ENCODE data around the gene AMIGO3.
"Not testable (repeated sequence)": the region's sequence is repeated elsewhere in the genome, so short reads cannot be mapped to it uniquely, and the experiment has no call there.

The AMIGO3 gene

GRCh38 chr3:49706456-49707112 is 12.9 kb downstream of the AMIGO3 start:
- DNase-seq = no peak

- DNase-seq = no peak
These were observed 14.0 kb downstream of the AMIGO3 start for GRCh38 chr3:49705390-49705960.

- no peak for DNase-seq
These were observed 14.9 kb downstream of the AMIGO3 start for GRCh38 chr3:49704629-49705028.

DNA sequence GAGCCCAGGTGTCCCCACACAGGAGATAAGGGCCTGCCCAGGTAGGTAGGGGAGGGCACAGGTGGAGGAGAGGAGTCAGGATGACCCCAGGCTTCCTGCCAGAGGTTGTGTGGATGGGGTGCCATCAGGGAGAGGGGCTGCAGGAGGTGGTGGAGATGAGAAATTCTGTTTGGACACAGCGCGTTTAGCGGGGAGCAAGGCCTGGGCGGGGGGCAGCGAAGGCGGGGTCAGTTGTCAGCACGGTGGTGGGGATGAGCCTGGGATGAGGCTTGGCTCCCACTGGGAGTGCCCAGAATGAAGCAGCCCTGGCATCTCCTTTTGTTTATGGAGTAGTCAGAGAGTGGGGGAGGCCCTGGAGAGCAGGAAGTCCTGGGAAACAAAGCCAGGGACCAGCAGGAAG is 15.5 kb downstream of the AMIGO3 start:
- no peak for DNase-seq

DNA sequence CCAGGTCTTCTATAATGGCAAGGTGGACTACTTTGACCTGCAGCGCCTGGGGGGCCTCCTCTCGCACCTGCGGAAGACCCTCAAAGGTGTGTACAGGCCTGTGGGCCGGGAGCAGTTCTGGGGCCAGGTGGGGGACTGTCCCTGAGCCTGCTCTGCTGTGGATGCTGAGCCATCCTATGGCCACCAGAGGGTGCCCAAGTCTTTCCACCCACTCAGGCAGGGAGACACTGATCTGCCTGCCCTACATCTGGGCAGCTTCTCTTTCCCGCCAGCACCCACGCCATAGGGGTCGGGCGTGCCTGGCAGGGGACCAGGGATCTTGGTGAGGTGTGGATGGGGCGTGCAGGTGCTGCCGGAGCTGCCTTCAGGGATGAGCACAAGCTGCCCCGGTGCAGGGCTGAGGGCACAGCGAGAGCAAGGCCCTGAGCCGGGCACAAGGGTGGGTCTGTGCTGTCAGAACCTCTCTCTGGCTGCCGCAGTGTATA is 16.0 kb downstream of the AMIGO3 start:
- peak; percentile 42 for DNase-seq

DNA sequence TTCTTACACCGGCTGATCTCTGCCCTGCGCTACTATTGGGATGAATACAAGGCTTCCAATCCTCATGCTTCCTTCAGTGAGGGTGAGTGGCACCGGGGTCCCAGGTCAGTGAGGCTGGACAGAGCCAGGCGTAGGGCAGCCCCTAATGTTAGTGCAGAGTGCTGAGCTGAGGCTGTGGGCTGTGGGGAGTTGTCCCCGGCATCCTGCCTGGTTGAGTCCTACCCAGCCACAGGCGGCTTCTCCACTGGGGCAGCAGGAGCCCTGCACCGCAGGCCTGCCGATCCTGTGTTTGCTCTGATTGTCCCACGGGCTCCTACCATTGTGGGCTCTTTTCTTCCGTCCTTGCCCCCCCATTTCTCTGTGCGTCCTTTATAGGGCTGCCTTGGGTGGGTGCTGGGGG is 16.8 kb downstream of the AMIGO3 start:
- no peak for DNase-seq

DNA sequence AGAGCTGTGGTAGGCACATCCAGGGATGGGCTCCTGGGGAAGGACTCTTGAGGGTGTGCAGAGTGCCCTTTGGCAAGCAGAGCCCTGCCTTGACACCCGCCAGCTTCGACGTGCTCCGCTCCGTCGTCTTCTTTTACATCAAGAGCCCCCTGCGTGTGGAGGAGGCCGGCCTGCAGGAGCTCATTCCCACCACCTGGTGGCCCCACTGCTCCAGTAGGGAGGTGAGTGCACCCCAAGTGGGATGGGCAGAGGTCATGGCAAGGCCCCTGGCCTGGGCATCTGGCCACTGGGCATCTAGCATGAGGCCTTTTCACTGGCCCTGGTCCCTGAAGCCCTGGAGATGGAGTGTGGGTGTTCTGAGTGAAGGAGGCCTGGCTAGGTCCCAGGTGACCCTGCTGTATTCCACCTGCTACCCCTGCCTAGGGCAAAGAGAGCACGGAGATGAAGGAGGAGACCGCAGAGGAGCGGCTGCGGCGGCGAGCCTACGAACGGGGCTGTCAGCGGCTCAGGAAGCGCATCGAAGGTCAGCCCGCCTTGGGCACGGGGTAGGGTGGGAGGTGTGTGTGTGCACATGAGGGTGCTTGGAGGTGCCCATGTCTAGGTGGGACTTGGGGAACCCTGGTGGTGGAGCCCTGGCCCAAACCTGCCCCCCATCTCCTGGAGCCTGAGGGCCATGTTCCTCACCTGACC is 18.0 kb downstream of the AMIGO3 start:
- DNase-seq = no peak

DNA sequence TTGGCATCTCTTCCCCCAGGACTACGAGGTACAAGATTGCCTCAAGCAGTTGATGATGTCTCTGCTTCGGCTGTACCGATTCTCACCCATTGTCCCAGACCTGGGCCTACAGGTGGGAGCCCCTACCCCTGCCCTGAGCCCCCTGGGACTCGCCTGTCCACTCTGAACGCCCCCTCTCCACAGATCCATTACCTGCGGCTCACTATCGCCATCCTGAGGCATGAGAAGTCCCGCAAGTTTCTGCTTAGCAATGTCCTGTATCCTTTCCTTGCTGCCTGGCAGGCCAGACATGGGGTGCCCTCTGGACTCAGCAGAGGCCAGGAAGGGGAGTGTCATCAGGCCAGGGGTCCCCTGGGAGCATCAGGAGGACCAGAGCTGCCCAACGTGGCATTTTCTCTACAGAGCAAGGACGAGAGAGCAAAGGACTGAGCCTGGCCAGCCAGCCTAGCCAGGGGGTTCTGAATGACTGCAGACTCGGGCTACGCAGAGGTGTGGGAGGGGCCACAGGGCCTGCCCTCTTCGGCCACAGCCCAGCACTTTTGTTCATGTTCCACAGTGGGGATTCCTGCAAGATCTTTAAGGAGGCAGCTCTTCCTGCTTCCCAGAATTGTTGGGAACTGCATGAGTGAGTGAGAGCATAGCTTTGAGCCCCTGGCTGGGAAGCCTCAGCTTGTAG is 18.9 kb downstream of the AMIGO3 start:
- no peak for DNase-seq

- no peak for DNase-seq
These were observed 19.5 kb downstream of the AMIGO3 start for GRCh38 chr3:49700014-49700413.

DNA sequence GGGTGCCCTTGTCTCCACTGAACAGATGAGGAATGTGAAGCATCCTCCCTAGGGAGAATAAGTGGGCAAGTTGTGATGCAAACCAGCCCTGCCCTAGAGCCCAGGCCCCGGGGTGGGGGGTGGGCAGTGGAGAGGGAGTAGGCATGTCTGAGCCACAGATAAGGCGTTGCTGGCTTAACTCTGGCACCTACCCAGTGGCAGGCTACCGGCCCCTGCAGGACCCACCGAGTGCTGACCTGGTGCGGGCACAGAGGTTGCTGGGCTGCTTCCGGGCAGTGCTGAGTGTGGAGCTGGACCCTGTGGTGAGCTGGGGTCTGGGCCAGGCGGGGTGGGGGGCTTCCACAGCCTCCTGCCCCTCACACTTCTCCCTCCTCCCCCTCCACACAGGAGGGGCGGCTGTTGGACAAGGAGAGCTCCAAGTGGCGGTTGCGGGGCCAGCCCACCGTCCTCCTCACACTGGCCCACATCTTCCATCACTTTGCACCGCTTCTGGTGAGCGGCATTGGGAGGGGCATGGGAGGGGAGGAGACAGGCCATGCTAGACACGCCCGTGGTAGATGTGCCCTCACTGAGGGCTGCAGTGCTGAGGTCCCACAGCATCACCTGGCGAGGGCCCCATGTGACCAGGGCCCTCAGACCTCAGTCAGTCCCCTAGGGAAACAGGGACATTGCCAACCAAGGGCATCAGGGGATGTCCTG is 20.1 kb downstream of the AMIGO3 start:
- no peak for DNase-seq

- DNase-seq = not testable (repeated sequence)
These were observed 24.0 kb downstream of the AMIGO3 start for GRCh38 chr3:49695350-49696015.

DNA sequence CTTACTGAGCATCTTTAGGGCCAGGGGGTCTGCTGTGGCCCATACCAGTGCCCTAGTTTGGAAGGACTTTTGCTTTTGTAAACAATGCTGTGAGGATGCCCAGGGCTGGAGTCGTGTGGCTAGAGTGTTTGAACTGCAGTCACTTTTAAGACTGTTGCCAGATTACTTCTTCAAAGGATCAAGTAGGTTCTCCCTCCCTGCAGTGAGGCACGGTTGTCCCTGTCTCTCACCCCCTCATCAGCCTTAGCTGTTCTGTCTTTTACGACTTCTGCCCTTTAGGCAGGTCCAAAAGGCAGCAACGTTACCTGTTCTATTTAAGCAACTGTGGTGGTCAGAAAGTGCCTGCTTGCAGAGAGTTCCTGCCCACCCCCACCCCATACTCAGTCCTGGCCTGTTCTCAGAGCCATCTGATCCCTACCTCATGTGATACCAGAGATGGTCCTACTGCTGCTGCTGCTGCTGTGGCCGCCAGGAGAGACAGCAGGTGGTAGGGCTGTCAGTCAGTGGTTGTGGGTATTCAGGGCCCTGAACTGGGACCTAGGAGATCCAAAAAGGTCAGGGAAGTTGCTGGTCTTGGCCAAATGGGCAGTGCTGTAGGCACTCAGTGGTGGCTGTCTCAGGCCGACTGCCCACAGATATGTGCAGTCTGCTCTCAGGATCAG is 24.9 kb downstream of the AMIGO3 start:
- not testable (repeated sequence) for DNase-seq

GRCh38 chr3:49691481-49691880 is 28.0 kb downstream of the AMIGO3 start:
- not testable (repeated sequence) for DNase-seq

DNA sequence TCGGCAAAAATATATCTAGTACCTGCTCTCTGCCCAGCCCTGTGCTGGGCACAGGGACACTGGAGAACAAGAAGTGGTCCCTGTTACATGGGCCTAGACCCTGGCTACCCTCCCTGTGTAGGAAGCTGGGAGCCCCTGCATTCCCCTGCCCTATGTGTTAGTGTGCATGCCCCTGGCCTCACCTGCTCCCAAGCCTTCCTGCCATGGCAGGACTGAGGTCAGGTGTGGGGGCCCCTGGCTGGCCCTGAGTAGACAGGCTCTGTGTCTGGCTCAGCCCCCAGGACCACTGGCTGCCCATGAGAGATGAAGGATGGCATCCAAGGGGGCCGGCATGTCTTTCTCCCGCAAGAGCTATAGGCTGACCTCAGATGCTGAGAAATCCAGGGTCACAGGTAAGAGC is 28.6 kb downstream of the AMIGO3 start:
- not testable (repeated sequence) for DNase-seq

- not testable (repeated sequence) for DNase-seq
These were observed 29.4 kb downstream of the AMIGO3 start for GRCh38 chr3:49689908-49690624.

DNA sequence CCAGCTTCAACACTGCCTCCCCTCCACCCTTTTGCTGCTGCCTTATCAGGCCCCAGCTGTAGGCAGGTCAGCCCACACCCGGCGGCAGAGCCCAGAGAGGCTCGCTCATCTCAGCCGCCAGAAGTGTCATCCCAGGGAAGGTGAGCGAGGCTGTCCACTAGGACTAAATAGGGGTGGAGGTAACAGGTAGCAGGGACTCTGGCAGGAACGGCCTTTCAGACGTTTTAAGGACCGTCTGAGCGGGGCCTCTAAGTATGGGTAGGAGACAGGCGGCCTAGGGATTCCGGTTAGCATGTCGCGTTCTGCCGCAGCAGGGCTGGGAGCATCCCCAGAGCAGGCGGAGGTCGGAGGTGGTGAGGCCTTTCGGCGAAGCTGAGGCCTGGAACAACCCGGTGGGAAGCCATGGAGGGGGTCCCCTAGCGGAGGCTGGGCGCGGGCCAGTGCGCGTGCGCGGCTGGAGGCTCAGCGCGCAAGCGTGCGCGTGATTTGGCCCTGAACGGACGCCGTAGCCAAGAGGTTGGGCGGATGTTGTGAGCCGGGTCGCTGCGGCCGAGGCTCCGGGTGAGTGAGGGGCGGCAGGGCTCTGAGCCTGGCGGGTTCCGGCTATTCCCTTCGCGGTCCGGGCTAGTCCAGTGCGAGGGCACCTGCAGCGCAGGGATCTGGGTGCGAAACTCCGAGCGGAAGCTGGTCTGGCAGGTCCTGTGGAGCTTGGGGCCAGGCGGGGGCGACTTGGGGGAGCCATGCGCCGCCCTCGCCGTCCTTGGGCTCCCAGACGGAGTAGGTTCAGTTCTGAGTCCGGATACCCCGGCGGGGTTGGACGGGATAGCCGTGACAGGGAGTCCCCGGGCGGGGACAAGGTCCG is 30.2 kb downstream of the AMIGO3 start, which contains the start of the genes MST1 and RNF123:
Gene MST1, minus strand, starts transcription at position 429 of the 862 bp plus-strand sequence. CDS start 783 bp downstream, outside the sequence.
Gene RNF123, plus strand, starts transcription at position 512 of the 862 bp plus-strand sequence. CDS start 1,609 bp downstream, outside the sequence.
- no peak for DNase-seq

DNA sequence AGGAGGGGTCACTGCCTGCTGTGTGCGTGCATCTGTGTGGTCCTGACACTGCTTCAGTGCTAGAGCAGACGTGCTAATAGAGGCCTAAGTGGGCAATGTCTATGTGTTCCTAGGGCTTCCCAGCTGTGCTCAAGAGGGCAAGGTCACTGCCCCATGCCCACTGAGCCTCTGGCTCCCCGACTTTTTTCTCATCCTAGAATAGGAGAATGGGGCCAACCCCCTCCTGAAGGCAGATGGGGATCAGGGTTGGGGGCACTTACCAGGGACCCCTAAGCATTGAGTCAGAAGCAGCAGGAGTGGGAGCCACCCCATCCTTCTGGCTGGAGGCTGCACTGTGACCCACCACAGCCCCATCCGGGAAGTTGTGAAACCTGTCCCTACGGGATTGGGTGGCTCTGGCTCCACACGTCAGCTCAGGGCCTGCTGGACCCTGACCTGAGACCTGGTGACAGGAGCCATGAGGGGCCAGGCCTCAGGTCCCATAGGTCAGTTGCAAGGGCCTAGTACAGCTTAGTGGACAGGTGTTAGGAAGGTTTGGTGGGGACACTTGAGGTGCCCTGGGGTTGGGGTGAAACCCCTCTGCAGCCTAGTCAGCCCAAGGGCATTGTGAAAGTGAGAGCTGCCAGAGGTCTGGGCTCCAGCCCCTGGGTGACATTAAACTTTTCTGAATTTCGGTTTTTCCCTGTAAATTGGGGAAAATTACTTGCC is 31.0 kb downstream of the AMIGO3 start:
- DNase-seq = not testable (repeated sequence)

DNA sequence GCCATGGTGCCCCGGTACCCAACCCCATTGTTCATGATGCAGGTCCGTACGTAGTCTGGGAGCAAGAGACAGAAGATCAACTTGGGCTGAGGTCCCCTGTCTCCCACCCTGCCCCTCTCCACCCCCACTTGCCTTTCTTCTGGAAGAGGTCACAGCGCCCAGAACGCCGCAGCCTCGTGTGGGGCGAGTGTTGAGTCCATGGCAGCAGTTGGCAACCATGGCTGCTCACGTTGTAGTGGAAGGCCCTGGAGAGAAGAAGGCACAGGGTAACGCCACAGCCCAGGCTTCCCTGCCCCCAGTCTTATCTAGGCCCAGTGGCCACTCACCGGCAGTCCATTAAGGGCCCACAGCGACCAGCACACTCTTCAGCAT is 32.1 kb downstream of the AMIGO3 start:
- not testable (repeated sequence) for DNase-seq

All from effector CD8-positive, alpha-beta T cell (primary cell).